Heart left ventricle (tissue), 16 donors: Measurements from ENCODE around the gene P4HA3. TPM values are rescaled to one million over a fixed set of nuclear protein-coding genes. Genes with fewer than 3 reads are reported as not detected.

Experiments used
- ATAC-seq, 4 donors: fragments of 200-7000 bp; cut with Tn5 transposase; one replicate each; pipeline ENCODE4 v1.9.1; 2020 to 2022; ENCODE audit warnings: moderate library complexity in 4 of 4, mild to moderate bottlenecking in 3 of 4, moderate number of reproducible peaks in 1 of 4
- DNase-seq, 5 donors: peaks; one replicate each; pipeline ENCODE4 v3.0.0-alpha.2; 2020
- H3K27ac ChIP-seq, 12 donors: fragments of 200-600 bp; sonication (generic) in 4 of 12; one replicate each; pipeline versions ENCODE4 v1.5.0 to v1.8.0; 2016 to 2022; ENCODE audit warnings: mild to moderate bottlenecking in 2 of 12
- H3K27me3 ChIP-seq, 9 donors: fragments of 200-600 bp; sonication (generic) in 2 of 9; one replicate each; pipeline versions ENCODE4 v1.5.1 to v1.8.0; 2016 to 2022; ENCODE audit warnings: mild to moderate bottlenecking in 3 of 9
- H3K36me3 ChIP-seq, 9 donors: fragments of 200-600 bp; sonication (generic) in 2 of 9; one replicate each; pipeline versions ENCODE4 v1.5.0 to v1.8.0; 2018 to 2022; ENCODE audit warnings: mild to moderate bottlenecking in 2 of 9
- H3K4me1 ChIP-seq, 12 donors: fragments of 200-600 bp; sonication (generic) in 4 of 12; one replicate each; pipeline versions ENCODE4 v1.5.0 to v1.8.0; 2016 to 2022; ENCODE audit warnings: mild to moderate bottlenecking in 3 of 12
- H3K4me3 ChIP-seq, 12 donors: fragments of 200-600 bp; sonication (generic) in 4 of 12; one replicate each; pipeline versions ENCODE4 v1.5.0 to v1.8.0; 2017 to 2022; ENCODE audit warnings: mild to moderate bottlenecking in 9 of 12, moderate library complexity in 4 of 12
- H3K9me3 ChIP-seq, 12 donors: fragments of 200-600 bp; sonication (generic) in 4 of 12; one replicate each; pipeline versions ENCODE4 v1.5.0 to v1.8.0; 2016 to 2022; ENCODE audit warnings: mild to moderate bottlenecking in 1 of 12
- CTCF ChIP-seq, 12 donors: fragments of 200-600 bp; sonication (generic) in 4 of 12; IDR thresholded peaks; one replicate each; pipeline versions ENCODE4 v1.5.0 to v1.8.0; 2018 to 2022; ENCODE audit warnings: antibody characterized with exemption in 12 of 12, mild to moderate bottlenecking in 5 of 12
- POLR2A ChIP-seq, 2 donors: fragments of 450-650 bp; IDR thresholded peaks; one replicate each; pipeline ENCODE4 v1.6.1; 2017; ENCODE audit warnings: antibody characterized with exemption in 2 of 2, mild to moderate bottlenecking in 2 of 2, moderate library complexity in 2 of 2
- WGBS, 4 donors: extraction: QIAGEN DNeasy Blood & Tissue Kit in 2 of 4; methylation state at CpG; one replicate each; pipeline versions ENCODE4 v1.1.5 to v1.1.7; 2013 to 2018; 5-methylcytosine and 5-hydroxymethylcytosine counted together
- intact Hi-C, 10 donors: fragments of 100-400 bp; cut with DNase I; formaldehyde crosslinking; loops; one replicate each; pipeline versions ENCODE4 v1.11.1 to v1.14.2; 2022
- polyA plus RNA-seq, 2 donors: library from polyadenylated mRNA; stranded (reverse); fragments of 200-250 nt; gene quantifications; one replicate each; pipeline ENCODE4 v1.2.3, GENCODE V29; 2013
- total RNA-seq, 9 donors: library from RNA; depleted of rRNA in 2 of 9; stranded (reverse); fragments of >200 nt in 2 of 9; fragmentation: NEBNext Ultra II Directional in 3 of 9; extraction: Animal tissue kit (Norgen Biotek cat#: 25700) in 3 of 9; gene quantifications; one replicate each; pipeline versions ENCODE4 v1.1.0 to v1.2.4, GENCODE V29; 2016 to 2023
- donor health status: ischemic (EF 13 %, LVEDD 7.1; RV severe dilation, severe dysfunction).
- donor health status: healthy with polysubstance abuse.
- donor health status: DM: no; HTN: yes; CAD: no.
- donor health status: DM: no; HTN: no; CAD: no.
- donor health status: ischemic (EF 25% LVEDD 6.9; RV normal size, moderate dysfunction).
- donor health status: ischemic (EF 25% LVEDD 5.7; RV mildly dilated, moderate dysfunction).
- donor health status: healthy.
- donor health status: DM: yes; HTN: yes; CAD: no.
- donor health status: ischemic (EF 35%, LVEDD 5.7; RV mildly dilated, moderate dysfunction).
- donor health status: nonischemic (EF 11% LVEDD 7.7; RV severe dilation, severe dysfunction).
- donor health status: DM: yes; HTN: yes; CAD: no.
- donor health status: PGD.
- donor health status: ischemic (EF 29% LVEDD 5.4; RV normal size, mild dysfunction).
- donor health status: nonischemic (EF 23%, LVEDD 6.1; RV moderate dilation, normal function).

Gene P4HA3
- total and polyA plus RNA-seq, 11 donors, result 0.15 to 1.2 (median 0.54) TPM; not detected in 4

DNA sequence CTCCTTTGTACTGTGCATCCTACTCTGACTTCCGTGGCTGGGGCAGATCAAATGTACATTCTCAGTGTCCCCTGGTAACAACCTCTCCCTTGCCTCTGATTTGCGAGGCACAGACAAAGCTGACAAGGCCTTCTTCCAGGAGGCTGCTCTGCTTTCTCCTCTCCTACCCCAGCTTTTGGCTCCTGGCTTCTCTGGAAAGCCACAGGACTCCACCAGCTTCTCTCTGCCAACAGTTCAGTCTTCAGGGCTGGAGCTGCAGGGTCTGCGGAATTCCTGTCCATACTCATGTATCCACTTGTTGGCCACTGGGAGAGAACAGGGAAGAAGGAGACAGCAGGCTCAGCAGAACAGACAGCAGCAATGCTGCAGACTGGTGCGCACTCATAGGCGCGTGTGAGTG is 44.4 kb downstream of the P4HA3 start:
- Histone ChIP-seq H3K9me3 (no peaks in the 10 kb centered on the region), H3K36me3 (no peaks in the 10 kb centered on the region), H3K4me3 (no peak overlapping the region), H3K27ac (no peak overlapping the region), H3K27me3 (peaks cover 0 to 3% (median 0%) of the 10 kb centered on the region in 9 donors), H3K4me1 (no peaks in the 10 kb centered on the region)
- DNase-seq (no peak), ATAC-seq (no peak)
- intact Hi-C loops, result no loop called here
- TF ChIP-seq POLR2A (IDR thresholded peaks at IDR 0.05), result no peak
- TF ChIP-seq CTCF (IDR thresholded peaks at IDR 0.05), result no peak
- WGBS, 4 donors, result 88 to 92% (median 90%) methylated on average over 6 of the region's 6 CpGs

DNA sequence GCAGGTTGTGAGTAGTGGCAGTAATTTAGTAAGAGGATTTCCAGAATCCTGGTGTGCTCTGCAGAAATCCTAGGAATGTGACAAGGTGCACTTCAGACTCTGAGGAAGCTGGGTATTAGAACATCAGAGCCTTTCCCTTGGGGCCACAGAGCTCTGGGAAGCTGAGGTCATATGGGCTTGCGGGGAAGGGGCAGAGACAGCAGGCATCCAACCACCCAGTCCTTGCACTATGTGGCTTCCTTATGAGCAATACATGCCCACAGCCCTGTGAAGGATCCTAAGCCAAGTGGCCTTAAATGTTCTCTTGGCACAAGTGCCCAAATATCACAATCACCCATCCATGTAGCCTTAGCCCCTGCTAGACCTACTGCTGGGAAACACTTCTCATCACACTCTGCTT is 46.2 kb downstream of the P4HA3 start:
- Histone ChIP-seq H3K36me3 (no peaks in the 10 kb centered on the region), H3K9me3 (no peaks in the 10 kb centered on the region), H3K4me1 (no peaks in the 10 kb centered on the region), H3K4me3 (no peak overlapping the region), H3K27me3 (peaks cover 0 to 3% (median 0%) of the 10 kb centered on the region in 9 donors), H3K27ac (no peak overlapping the region)
- intact Hi-C loops, result no loop called here
- ATAC-seq (no peak), DNase-seq (no peak)
- no peak for TF ChIP-seq POLR2A (IDR thresholded peaks at IDR 0.05)
- TF ChIP-seq CTCF (IDR thresholded peaks at IDR 0.05), result no peak
- 71 to 100% (median 97%) methylated on average over 1 of the region's 1 CpG for WGBS, 4 donors

- Histone ChIP-seq H3K36me3 (no peaks in the 10 kb centered on the region), H3K4me1 (peaks cover 0 to 6% (median 0%) of the 10 kb centered on the region in 12 donors), H3K27me3 (no peaks in the 10 kb centered on the region), H3K9me3 (no peaks in the 10 kb centered on the region), H3K4me3 (no peak overlapping the region), H3K27ac (no peak overlapping the region)
- 86 to 97% (median 95%) methylated on average over 2 of the region's 2 CpGs for WGBS, 4 donors
- TF ChIP-seq POLR2A (IDR thresholded peaks at IDR 0.05) (no peak), CTCF (IDR thresholded peaks at IDR 0.05) (no peak)
- no peak for DNase-seq
- no peak for ATAC-seq
- intact Hi-C loops, result no loop called here
Measured at GRCh38 chr11:74262725-74263124, 48.7 kb downstream of the P4HA3 start.

DNA sequence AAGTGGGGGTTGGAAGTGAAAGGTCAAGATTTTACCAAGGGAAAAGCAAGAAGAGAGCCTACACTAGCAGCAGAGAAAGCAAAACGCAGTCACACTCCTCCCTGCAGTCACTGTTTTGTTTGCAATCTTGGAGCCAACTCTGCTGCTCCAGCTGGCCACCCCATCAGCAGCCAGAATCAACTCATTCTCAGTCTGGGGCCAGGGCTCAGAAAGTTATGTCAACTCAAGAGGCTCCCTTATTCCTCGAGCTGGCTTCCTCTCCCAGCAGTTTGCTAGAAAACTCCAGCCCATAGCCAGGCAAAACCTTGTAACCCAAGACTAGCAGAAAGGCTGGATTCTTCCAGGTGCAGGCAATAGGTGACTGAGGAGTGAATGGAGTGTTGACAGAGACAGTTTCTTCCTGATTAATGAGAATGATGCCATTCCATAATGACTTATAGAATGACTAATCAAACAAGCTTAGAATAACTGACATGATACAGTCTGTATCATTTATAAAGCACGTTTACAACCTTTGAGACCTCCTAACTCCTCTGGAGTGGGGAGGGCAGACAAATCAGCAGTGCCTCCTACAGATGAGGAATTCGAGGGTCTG is 53.4 kb downstream of the P4HA3 start:
- H3K36me3 ChIP-seq, result peaks cover 0 to 25% (median 22%) of the 10 kb centered on the region in 9 donors
- H3K4me1 ChIP-seq, result peaks cover 0 to 13% (median 0%) of the 10 kb centered on the region in 12 donors
- ATAC-seq (peak in 3 of 4 donors; percentile 71 to 84 (median 79)), DNase-seq (peak in 4 of 5 donors; percentile 51 to 66 (median 57))
- TF ChIP-seq CTCF (IDR thresholded peaks at IDR 0.05) (no peak), POLR2A (IDR thresholded peaks at IDR 0.05) (no peak)
- H3K27me3 ChIP-seq, result no peaks in the 10 kb centered on the region
- intact Hi-C loops, result loop anchor here (2.0 to 10.0 kb wide), 11 partner anchors 59 to 477 kb away; partner anchors contain the start of gene CHRDL2 (in 1 of the 10)
- H3K9me3 ChIP-seq, result no peaks in the 10 kb centered on the region
- 41 to 64% (median 56%) methylated on average over 4 of the region's 4 CpGs for WGBS, 4 donors
- no peak overlapping the region for H3K4me3 ChIP-seq
- H3K27ac ChIP-seq, result no peak overlapping the region
